GM10266 (cell line): ENCODE results near the gene COLEC12.

Experiments used
- DNase-seq: peaks from one replicate; pipeline ENCODE4 v3.0.0; 2012; ENCODE audit errors: extremely low spot score
- CTCF ChIP-seq: IDR thresholded peaks from 2 replicates; pipeline ENCODE4 v1.5.1; 2012; ENCODE audit warnings: mild to moderate bottlenecking, low read depth; ENCODE audit not compliant: control insufficient read depth, insufficient read depth; ENCODE audit errors: missing control alignments

The COLEC12 gene

GRCh38 chr18:286515-287310 is 213.8 kb downstream of the COLEC12 start:
- TF ChIP-seq CTCF = no peak
- DNase-seq = no peak

GRCh38 chr18:285817-286216 is 214.7 kb downstream of the COLEC12 start:
- no peak for TF ChIP-seq CTCF
- DNase-seq = no peak

GRCh38 chr18:275486-275885 is 225.0 kb downstream of the COLEC12 start:
- TF ChIP-seq CTCF = no peak
- no peak for DNase-seq

- no peak for DNase-seq
- TF ChIP-seq CTCF = no peak
Observed at GRCh38 chr18:274313-274712, 226.2 kb downstream of the COLEC12 start.

- no peak for DNase-seq
- no peak for TF ChIP-seq CTCF
Observed at GRCh38 chr18:273525-273924, 227.0 kb downstream of the COLEC12 start.

- no peak for TF ChIP-seq CTCF
- DNase-seq = no peak
Observed at GRCh38 chr18:272650-273049, 227.9 kb downstream of the COLEC12 start.

- TF ChIP-seq CTCF = no peak
- no peak for DNase-seq
Observed at GRCh38 chr18:269480-270095, 230.9 kb downstream of the COLEC12 start.
